Natural killer cell (primary cell): ENCODE results near the gene SLC2A5. TPM values are rescaled to one million over a fixed set of nuclear protein-coding genes. Genes with fewer than 3 reads are reported as not detected.
"Not testable (repeated sequence)": the region's sequence is repeated elsewhere in the genome, so short reads cannot be mapped to it uniquely, and the experiment has no call there.

Source experiments
- ATAC-seq, 3 donors: fragments of 150-1000 bp in 2 of 3; fragments of 200-7000 bp in 1 of 3; cut with Tn5 transposase; 1 replicate in 1 of 3; 2 replicates in 2 of 3; pipeline ENCODE4 v1.10.0; 2021; ENCODE audit warnings: mild to moderate bottlenecking in 2 of 3, moderate library complexity in 2 of 3
- DNase-seq, 2 donors: peaks; one replicate each; pipeline versions ENCODE4 v3.0.0 to v3.0.0-alpha.2; 2013 to 2021; ENCODE audit warnings: mixed read lengths in 1 of 2
- H3K27ac ChIP-seq: one replicate; pipeline ENCODE4 v1.5.1; 2013; ENCODE audit warnings: mild to moderate bottlenecking, low read length
- H3K27me3 ChIP-seq: one replicate; pipeline ENCODE4 v1.6.1; 2013; ENCODE audit warnings: low read length; ENCODE audit not compliant: control insufficient read depth, insufficient read depth
- H3K36me3 ChIP-seq: one replicate; pipeline ENCODE4 v1.6.1; 2013; ENCODE audit warnings: low read length; ENCODE audit not compliant: control insufficient read depth, insufficient read depth
- H3K4me1 ChIP-seq: one replicate; pipeline ENCODE4 v1.6.1; 2013; ENCODE audit warnings: low read length; ENCODE audit not compliant: control insufficient read depth, insufficient read depth
- H3K4me3 ChIP-seq: one replicate; pipeline ENCODE4 v1.5.1; 2013; ENCODE audit warnings: low read length
- H3K9me3 ChIP-seq: one replicate; pipeline ENCODE4 v1.6.1; 2013; ENCODE audit warnings: low read length; ENCODE audit not compliant: control insufficient read depth, insufficient read depth
- H3K27ac Mint-ChIP-seq, 2 donors: one replicate each; pipeline ENCODE4 v1.8.0; 2022; ENCODE audit warnings: mild to moderate bottlenecking in 2 of 2, mixed read lengths in 2 of 2, moderate library complexity in 1 of 2
- H3K27me3 Mint-ChIP-seq, 2 donors: one replicate each; pipeline ENCODE4 v1.8.0; 2022; ENCODE audit warnings: low read depth in 2 of 2, mixed read lengths in 2 of 2
- H3K36me3 Mint-ChIP-seq: one replicate; pipeline ENCODE4 v1.8.0; 2022; ENCODE audit warnings: mixed read lengths
- H3K4me1 Mint-ChIP-seq, 2 donors: one replicate each; pipeline ENCODE4 v1.8.0; 2022; ENCODE audit warnings: mixed read lengths in 2 of 2
- H3K4me3 Mint-ChIP-seq: one replicate; pipeline ENCODE4 v1.8.0; 2022; ENCODE audit warnings: mild to moderate bottlenecking, moderate library complexity, mixed read lengths
- H3K9me3 Mint-ChIP-seq, 2 donors: one replicate each; pipeline ENCODE4 v1.8.0; 2022; ENCODE audit warnings: mixed read lengths in 2 of 2
- WGBS: methylation state at CpG from one replicate; pipeline ENCODE4 v1.1.7; 2013; ENCODE audit warnings: missing lambda C conversion rate; ENCODE audit not compliant: insufficient coverage; 5-methylcytosine and 5-hydroxymethylcytosine counted together
- intact Hi-C: fragments of 100-400 bp; cut with micrococcal nuclease; formaldehyde crosslinking; loops from one replicate; pipeline ENCODE4 v1.14.2; 2022
- total RNA-seq, 4 donors: library from RNA; stranded (reverse); fragments of 120-200 nt in 1 of 4; gene quantifications; one replicate each; pipeline versions ENCODE4 v1.2.3 to v1.2.4, GENCODE V29; 2013 to 2022
- TF ChIP-seq, protein P1 (sequence below): fragments of 200-600 bp; IDR thresholded peaks from one replicate; pipeline ENCODE4 v1.8.0; 2022; ENCODE audit warnings: antibody characterized with exemption

The SLC2A5 gene
- total RNA-seq, 3 donors from 2014 or later (not counting 1 experiment from before 2014, with no cell fraction given): not detected

- Mint-ChIP-seq H3K27ac (no peak overlapping the region), H3K4me3 (no peak overlapping the region), H3K36me3 (no peaks in the 10 kb centered on the region), H3K27me3 (peaks cover 0 to 10% of the 10 kb centered on the region in 2 donors), H3K4me1 (no peaks in the 10 kb centered on the region), H3K9me3 (no peaks in the 10 kb centered on the region)
- no peak for ATAC-seq
- DNase-seq: no peak
- intact Hi-C loops: no loop called here
- no peak overlapping the region for H3K4me3 ChIP-seq
- no peaks in the 10 kb centered on the region for H3K27me3 ChIP-seq
- no CpG with 5 or more reads among the region's 2 CpGs for WGBS
- H3K27ac ChIP-seq: no peak overlapping the region
- no peaks in the 10 kb centered on the region for H3K9me3 ChIP-seq
- H3K4me1 ChIP-seq: peaks cover 5% of the 10 kb centered on the region
- H3K36me3 ChIP-seq: no peaks in the 10 kb centered on the region
- TF ChIP-seq, protein P1, sequence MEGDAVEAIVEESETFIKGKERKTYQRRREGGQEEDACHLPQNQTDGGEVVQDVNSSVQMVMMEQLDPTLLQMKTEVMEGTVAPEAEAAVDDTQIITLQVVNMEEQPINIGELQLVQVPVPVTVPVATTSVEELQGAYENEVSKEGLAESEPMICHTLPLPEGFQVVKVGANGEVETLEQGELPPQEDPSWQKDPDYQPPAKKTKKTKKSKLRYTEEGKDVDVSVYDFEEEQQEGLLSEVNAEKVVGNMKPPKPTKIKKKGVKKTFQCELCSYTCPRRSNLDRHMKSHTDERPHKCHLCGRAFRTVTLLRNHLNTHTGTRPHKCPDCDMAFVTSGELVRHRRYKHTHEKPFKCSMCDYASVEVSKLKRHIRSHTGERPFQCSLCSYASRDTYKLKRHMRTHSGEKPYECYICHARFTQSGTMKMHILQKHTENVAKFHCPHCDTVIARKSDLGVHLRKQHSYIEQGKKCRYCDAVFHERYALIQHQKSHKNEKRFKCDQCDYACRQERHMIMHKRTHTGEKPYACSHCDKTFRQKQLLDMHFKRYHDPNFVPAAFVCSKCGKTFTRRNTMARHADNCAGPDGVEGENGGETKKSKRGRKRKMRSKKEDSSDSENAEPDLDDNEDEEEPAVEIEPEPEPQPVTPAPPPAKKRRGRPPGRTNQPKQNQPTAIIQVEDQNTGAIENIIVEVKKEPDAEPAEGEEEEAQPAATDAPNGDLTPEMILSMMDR: no peak
Measured at GRCh38 chr1:9095818-9096217, 26.4 kb upstream of the SLC2A5 start.

GRCh38 chr1:9093996-9094595, 24.7 kb upstream of the SLC2A5 start:
- peaks cover 2 to 10% of the 10 kb centered on the region in 2 donors for H3K27me3 Mint-ChIP-seq
- H3K9me3 Mint-ChIP-seq, H3K4me3 ChIP-seq, H3K4me1 Mint-ChIP-seq, H3K4me1 ChIP-seq, intact Hi-C loops, H3K36me3 ChIP-seq, H3K27ac Mint-ChIP-seq, ATAC-seq, H3K36me3 Mint-ChIP-seq, H3K27ac ChIP-seq, H3K9me3 ChIP-seq, H3K27me3 ChIP-seq, DNase-seq, H3K4me3 Mint-ChIP-seq: not testable (repeated sequence)
- 57% methylated on average over 15 of the region's 18 CpGs for WGBS

GRCh38 chr1:9093581-9093980, 24.1 kb upstream of the SLC2A5 start:
- TF ChIP-seq, protein P1: no peak
- Histone ChIP-seq H3K9me3 (no peaks in the 10 kb centered on the region), H3K27ac (no peak overlapping the region), H3K27me3 (no peaks in the 10 kb centered on the region), H3K36me3 (no peaks in the 10 kb centered on the region), H3K4me1 (peaks cover 5% of the 10 kb centered on the region), H3K4me3 (no peak overlapping the region)
- intact Hi-C loops: no loop called here
- no peak overlapping the region for H3K27ac Mint-ChIP-seq
- no peaks in the 10 kb centered on the region for H3K9me3 Mint-ChIP-seq
- H3K4me3 Mint-ChIP-seq: no peak overlapping the region
- DNase-seq (no peak), ATAC-seq (no peak)
- no peaks in the 10 kb centered on the region for H3K4me1 Mint-ChIP-seq
- H3K27me3 Mint-ChIP-seq: peaks cover 7 to 11% of the 10 kb centered on the region in 2 donors
- no peaks in the 10 kb centered on the region for H3K36me3 Mint-ChIP-seq
- WGBS: 42% methylated on average over 6 of the region's 6 CpGs

DNA sequence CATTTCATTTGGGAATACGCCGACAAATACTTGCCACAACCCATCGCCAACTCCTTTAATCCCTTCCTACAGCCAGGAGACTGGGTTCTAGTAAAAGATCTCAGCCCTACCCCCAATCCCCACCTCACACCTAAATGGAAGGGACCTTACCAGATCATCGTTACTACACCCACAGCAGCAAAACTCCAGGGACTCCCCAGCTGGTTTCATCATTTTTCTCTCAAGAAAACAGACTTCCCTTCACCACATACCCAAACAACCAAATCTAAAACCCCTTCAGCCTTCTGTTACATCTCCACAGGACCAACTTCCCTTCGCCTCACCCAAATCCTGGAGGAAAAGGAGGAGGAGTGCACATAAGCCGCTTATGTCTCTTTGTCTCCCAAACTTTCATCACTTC, 23.7 kb upstream of the SLC2A5 start:
- ATAC-seq (no peak), DNase-seq (no peak)
- no peaks in the 10 kb centered on the region for H3K9me3 ChIP-seq
- Mint-ChIP-seq H3K9me3 (no peaks in the 10 kb centered on the region), H3K36me3 (no peaks in the 10 kb centered on the region), H3K27me3 (peaks cover 7 to 11% of the 10 kb centered on the region in 2 donors), H3K27ac (no peak overlapping the region), H3K4me3 (no peak overlapping the region), H3K4me1 (no peaks in the 10 kb centered on the region)
- H3K27ac ChIP-seq: no peak overlapping the region
- H3K36me3 ChIP-seq: no peaks in the 10 kb centered on the region
- peaks cover 5% of the 10 kb centered on the region for H3K4me1 ChIP-seq
- H3K27me3 ChIP-seq: no peaks in the 10 kb centered on the region
- 78% methylated on average over 6 of the region's 6 CpGs for WGBS
- TF ChIP-seq, protein P1: no peak
- intact Hi-C loops: no loop called here
- H3K4me3 ChIP-seq: no peak overlapping the region
